Thyroid gland (tissue), 4 donors: ENCODE measurements around the gene RAPGEF1.

Source experiments
- POLR2A ChIP-seq, 2 donors: fragments of 450-650 bp; IDR thresholded peaks; one replicate each; pipeline ENCODE4 v1.6.1; 2017; ENCODE audit warnings: antibody characterized with exemption in 2 of 2, mild to moderate bottlenecking in 2 of 2, moderate library complexity in 1 of 2
- TF ChIP-seq, protein P1 (sequence below), 6 experiments: fragments of 200-600 bp in 3 of 6; fragments of 450-650 bp in 3 of 6; sonication (generic) in 3 of 6; IDR thresholded peaks; one replicate each; pipeline ENCODE4 v1.5.1; 2016 to 2019; ENCODE audit warnings: antibody characterized with exemption in 6 of 6, mild to moderate bottlenecking in 2 of 6, inconsistent platforms in 1 of 6, moderate library complexity in 1 of 6

DNA sequence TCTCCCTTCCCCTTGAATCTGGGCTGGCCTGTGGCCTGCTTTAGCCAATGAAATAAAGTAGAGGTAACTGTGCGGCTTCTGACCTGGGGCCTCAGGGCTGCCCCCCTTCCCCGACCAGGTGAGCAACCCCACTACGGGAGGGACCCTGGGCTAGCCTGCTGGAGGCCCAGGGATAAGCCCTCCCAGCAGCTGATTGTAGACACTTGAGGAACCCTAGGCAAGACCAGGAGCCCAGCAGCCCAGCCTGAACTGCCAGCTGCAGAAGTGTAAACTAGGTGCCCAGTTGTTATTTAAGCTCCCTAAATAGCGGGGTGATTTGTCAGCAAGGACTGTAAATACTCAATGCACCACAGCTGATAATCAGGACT, 41.3 kb downstream of the RAPGEF1 start:
- TF ChIP-seq, protein P1, sequence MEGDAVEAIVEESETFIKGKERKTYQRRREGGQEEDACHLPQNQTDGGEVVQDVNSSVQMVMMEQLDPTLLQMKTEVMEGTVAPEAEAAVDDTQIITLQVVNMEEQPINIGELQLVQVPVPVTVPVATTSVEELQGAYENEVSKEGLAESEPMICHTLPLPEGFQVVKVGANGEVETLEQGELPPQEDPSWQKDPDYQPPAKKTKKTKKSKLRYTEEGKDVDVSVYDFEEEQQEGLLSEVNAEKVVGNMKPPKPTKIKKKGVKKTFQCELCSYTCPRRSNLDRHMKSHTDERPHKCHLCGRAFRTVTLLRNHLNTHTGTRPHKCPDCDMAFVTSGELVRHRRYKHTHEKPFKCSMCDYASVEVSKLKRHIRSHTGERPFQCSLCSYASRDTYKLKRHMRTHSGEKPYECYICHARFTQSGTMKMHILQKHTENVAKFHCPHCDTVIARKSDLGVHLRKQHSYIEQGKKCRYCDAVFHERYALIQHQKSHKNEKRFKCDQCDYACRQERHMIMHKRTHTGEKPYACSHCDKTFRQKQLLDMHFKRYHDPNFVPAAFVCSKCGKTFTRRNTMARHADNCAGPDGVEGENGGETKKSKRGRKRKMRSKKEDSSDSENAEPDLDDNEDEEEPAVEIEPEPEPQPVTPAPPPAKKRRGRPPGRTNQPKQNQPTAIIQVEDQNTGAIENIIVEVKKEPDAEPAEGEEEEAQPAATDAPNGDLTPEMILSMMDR (IDR thresholded peaks at IDR 0.05) = no peak
- no peak for TF ChIP-seq POLR2A (IDR thresholded peaks at IDR 0.05)
